ENCODE measurements around the gene TBCK. TPM values are rescaled to one million over a fixed set of nuclear protein-coding genes. Genes with fewer than 3 reads are reported as not detected.

Gene TBCK
- total RNA-seq, 5 donors from 2014 or later (not counting 1 experiment from before 2014, with no cell fraction given) = 43.5 to 49.9 (median 48.1) TPM

DNA sequence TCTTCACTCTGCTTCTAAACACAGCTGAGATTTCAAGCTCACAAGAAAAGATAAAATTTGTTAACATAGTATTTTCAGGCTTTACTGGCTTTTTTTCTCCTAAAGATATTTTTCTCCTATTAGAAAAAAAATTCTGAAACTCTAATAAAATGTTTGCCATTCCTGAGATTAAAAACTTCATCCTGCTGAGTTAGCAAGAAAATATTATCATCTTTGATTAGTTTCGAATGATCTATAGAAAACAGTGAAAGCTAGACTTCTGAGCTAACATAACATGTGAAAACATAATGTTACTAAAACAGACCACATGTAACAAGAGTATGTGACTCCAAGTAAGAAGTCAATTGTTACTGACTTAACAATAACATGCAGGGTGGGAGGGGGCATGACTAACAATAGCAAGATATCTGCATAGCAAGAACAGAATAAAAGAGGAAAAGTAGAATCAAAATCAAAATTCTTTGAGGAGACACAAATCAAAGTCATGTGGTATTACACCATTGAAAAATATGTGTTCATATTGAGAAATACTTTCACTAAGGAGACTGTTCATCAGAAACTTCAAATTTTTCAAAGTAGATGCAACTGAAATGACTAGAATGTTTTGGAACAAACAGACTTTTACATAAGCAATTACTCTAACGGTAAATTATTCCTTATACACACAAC is 14.5 kb downstream of the TBCK start:
- peaks cover 0 to 19% of the 10 kb centered on the region in 2 donors for H3K36me3 ChIP-seq (ENCODE audit: control insufficient read depth in 2 of 2, extremely low read depth in 1 of 2, insufficient read depth in 1 of 2, low read length in 1 of 2)
- H3K27me3 ChIP-seq (replicated peaks in 1 of 2; ENCODE audit: control insufficient read depth in 2 of 2, extremely low read depth in 1 of 2, insufficient read depth in 2 of 2, low read length in 1 of 2) = no peaks in the 10 kb centered on the region
- no peaks in the 10 kb centered on the region for H3K9me3 Mint-ChIP-seq
- ATAC-seq (replicated peaks in 1 of 4) (no peak), DNase-seq (no peak)
- peaks cover 22 to 27% (median 25%) of the 10 kb centered on the region in 3 donors for H3K4me1 Mint-ChIP-seq
- WGBS (ENCODE audit: insufficient coverage) = 100% methylated on average over 1 of the region's 2 CpGs
- H3K36me3 Mint-ChIP-seq = peaks cover 52% of the 10 kb centered on the region
- no peak overlapping the region for H3K4me3 Mint-ChIP-seq
- no peak overlapping the region for H3K4me3 ChIP-seq (ENCODE audit: control insufficient read depth in 1 of 2, extremely low read depth in 1 of 2, low read length in 1 of 2)
- no peaks in the 10 kb centered on the region for H3K4me1 ChIP-seq (ENCODE audit: control insufficient read depth in 1 of 2, extremely low read depth in 1 of 2, insufficient read depth in 2 of 2, low read length in 2 of 2)
- H3K27ac ChIP-seq (ENCODE audit: low read length) = no peak overlapping the region
- H3K27ac Mint-ChIP-seq = no peak overlapping the region
- H3K27me3 Mint-ChIP-seq = no peaks in the 10 kb centered on the region
- POLR2A ChIA-PET = no interaction called here
- CTCF ChIA-PET = no interaction called here
- H3K9me3 ChIP-seq = no peaks in the 10 kb centered on the region

GRCh38 chr4:106299977-106300376 is 16.0 kb downstream of the TBCK start:
- H3K27me3 Mint-ChIP-seq = no peaks in the 10 kb centered on the region
- peaks cover 0 to 25% of the 10 kb centered on the region in 2 donors for H3K36me3 ChIP-seq (ENCODE audit: control insufficient read depth in 2 of 2, extremely low read depth in 1 of 2, insufficient read depth in 1 of 2, low read length in 1 of 2)
- peaks cover 23 to 30% (median 28%) of the 10 kb centered on the region in 3 donors for H3K4me1 Mint-ChIP-seq
- WGBS (ENCODE audit: insufficient coverage) = 71% methylated on average over 1 of the region's 4 CpGs
- H3K9me3 ChIP-seq = no peaks in the 10 kb centered on the region
- H3K9me3 Mint-ChIP-seq = no peaks in the 10 kb centered on the region
- peaks cover 57% of the 10 kb centered on the region for H3K36me3 Mint-ChIP-seq
- H3K27ac ChIP-seq (ENCODE audit: low read length) = no peak overlapping the region
- no peak overlapping the region for H3K27ac Mint-ChIP-seq
- H3K4me3 Mint-ChIP-seq = no peak overlapping the region
- POLR2A ChIA-PET = no interaction called here
- H3K4me3 ChIP-seq (ENCODE audit: control insufficient read depth in 1 of 2, extremely low read depth in 1 of 2, low read length in 1 of 2) = no peak overlapping the region
- CTCF ChIA-PET = no interaction called here
- DNase-seq (no peak), ATAC-seq (replicated peaks in 1 of 4) (no peak)
- no peaks in the 10 kb centered on the region for H3K4me1 ChIP-seq (ENCODE audit: control insufficient read depth in 1 of 2, extremely low read depth in 1 of 2, insufficient read depth in 2 of 2, low read length in 2 of 2)
- no peaks in the 10 kb centered on the region for H3K27me3 ChIP-seq (replicated peaks in 1 of 2; ENCODE audit: control insufficient read depth in 2 of 2, extremely low read depth in 1 of 2, insufficient read depth in 2 of 2, low read length in 1 of 2)

GRCh38 chr4:106297245-106298035 is 18.6 kb downstream of the TBCK start:
- no peak overlapping the region for H3K4me3 Mint-ChIP-seq
- no peak for ATAC-seq (replicated peaks in 1 of 4)
- peaks cover 0 to 40% of the 10 kb centered on the region in 2 donors for H3K36me3 ChIP-seq (ENCODE audit: control insufficient read depth in 2 of 2, extremely low read depth in 1 of 2, insufficient read depth in 1 of 2, low read length in 1 of 2)

DNA sequence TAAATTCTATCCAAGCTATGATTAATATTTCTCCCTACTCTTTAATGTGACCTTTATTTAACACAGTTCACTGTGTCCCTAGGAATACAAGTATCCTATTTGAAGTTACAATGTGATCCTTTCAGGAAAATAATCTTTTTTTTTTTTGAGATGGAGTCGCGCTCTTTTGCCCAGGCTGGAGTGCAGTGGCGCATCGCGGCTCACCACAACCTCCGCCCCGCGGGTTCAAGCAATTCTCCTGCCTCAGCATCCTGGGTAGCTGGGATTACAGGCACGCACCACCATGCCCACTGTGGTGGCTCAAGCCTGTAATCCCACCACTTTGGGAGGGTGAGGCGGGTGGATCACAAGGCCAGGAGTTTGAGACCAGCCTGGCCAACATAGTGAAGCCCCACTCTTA is 21.9 kb downstream of the TBCK start:
- no peaks in the 10 kb centered on the region for H3K27me3 Mint-ChIP-seq
- ATAC-seq (replicated peaks in 1 of 4) (no peak), DNase-seq (no peak)
- WGBS (ENCODE audit: insufficient coverage) = 88% methylated on average over 4 of the region's 10 CpGs
- H3K4me1 Mint-ChIP-seq = peaks cover 5 to 17% (median 11%) of the 10 kb centered on the region in 3 donors
- H3K27ac Mint-ChIP-seq = no peak overlapping the region
- no peak overlapping the region for H3K4me3 Mint-ChIP-seq
- Histone ChIP-seq H3K4me1 (ENCODE audit: control insufficient read depth in 1 of 2, extremely low read depth in 1 of 2, insufficient read depth in 2 of 2, low read length in 2 of 2) (no peaks in the 10 kb centered on the region), H3K4me3 (ENCODE audit: control insufficient read depth in 1 of 2, extremely low read depth in 1 of 2, low read length in 1 of 2) (no peak overlapping the region), H3K9me3 (no peaks in the 10 kb centered on the region), H3K27me3 (replicated peaks in 1 of 2; ENCODE audit: control insufficient read depth in 2 of 2, extremely low read depth in 1 of 2, insufficient read depth in 2 of 2, low read length in 1 of 2) (no peaks in the 10 kb centered on the region), H3K36me3 (ENCODE audit: control insufficient read depth in 2 of 2, extremely low read depth in 1 of 2, insufficient read depth in 1 of 2, low read length in 1 of 2) (peaks cover 0 to 48% of the 10 kb centered on the region in 2 donors), H3K27ac (ENCODE audit: low read length) (no peak overlapping the region)
- ChIA-PET POLR2A (no interaction called here), CTCF (no interaction called here)
- H3K9me3 Mint-ChIP-seq = no peaks in the 10 kb centered on the region
- peaks cover 50% of the 10 kb centered on the region for H3K36me3 Mint-ChIP-seq

More at GRCh38 chr4:106297245-106298035, 18.6 kb downstream of the TBCK start:
- Mint-ChIP-seq H3K9me3 (no peaks in the 10 kb centered on the region), H3K27ac (no peak overlapping the region), H3K36me3 (peaks cover 55% of the 10 kb centered on the region), H3K4me1 (peaks cover 14 to 27% (median 16%) of the 10 kb centered on the region in 3 donors), H3K27me3 (no peaks in the 10 kb centered on the region)
- no peak overlapping the region for H3K4me3 ChIP-seq (ENCODE audit: control insufficient read depth in 1 of 2, extremely low read depth in 1 of 2, low read length in 1 of 2)
- H3K27me3 ChIP-seq (replicated peaks in 1 of 2; ENCODE audit: control insufficient read depth in 2 of 2, extremely low read depth in 1 of 2, insufficient read depth in 2 of 2, low read length in 1 of 2) = no peaks in the 10 kb centered on the region
- POLR2A ChIA-PET = no interaction called here
- H3K9me3 ChIP-seq = no peaks in the 10 kb centered on the region
- no peaks in the 10 kb centered on the region for H3K4me1 ChIP-seq (ENCODE audit: control insufficient read depth in 1 of 2, extremely low read depth in 1 of 2, insufficient read depth in 2 of 2, low read length in 2 of 2)
- DNase-seq = no peak
- H3K27ac ChIP-seq (ENCODE audit: low read length) = no peak overlapping the region
- CTCF ChIA-PET = interaction anchor here in 1 of 2 donors (0.5 to 0.8 kb wide), 2 partner anchors 19 to 1450 kb away, joined by 4 to 5 read pairs; no protein-coding TSS in a partner anchor

- ChIA-PET POLR2A (interaction anchor here in 1 of 2 donors (0.6 kb wide), 1 partner anchor 19 kb away, joined by 3 read pairs; no protein-coding TSS in a partner anchor), CTCF (no interaction called here)
- Mint-ChIP-seq H3K36me3 (peaks cover 48% of the 10 kb centered on the region), H3K27me3 (no peaks in the 10 kb centered on the region), H3K27ac (no peak overlapping the region), H3K9me3 (no peaks in the 10 kb centered on the region), H3K4me1 (peaks cover 0 to 11% (median 6%) of the 10 kb centered on the region in 3 donors), H3K4me3 (no peak overlapping the region)
- no peaks in the 10 kb centered on the region for H3K27me3 ChIP-seq (replicated peaks in 1 of 2; ENCODE audit: control insufficient read depth in 2 of 2, extremely low read depth in 1 of 2, insufficient read depth in 2 of 2, low read length in 1 of 2)
- H3K9me3 ChIP-seq = no peaks in the 10 kb centered on the region
- peaks cover 0 to 46% of the 10 kb centered on the region in 2 donors for H3K36me3 ChIP-seq (ENCODE audit: control insufficient read depth in 2 of 2, extremely low read depth in 1 of 2, insufficient read depth in 1 of 2, low read length in 1 of 2)
- no peaks in the 10 kb centered on the region for H3K4me1 ChIP-seq (ENCODE audit: control insufficient read depth in 1 of 2, extremely low read depth in 1 of 2, insufficient read depth in 2 of 2, low read length in 2 of 2)
- WGBS (ENCODE audit: insufficient coverage) = 100% methylated on average over 4 of the region's 5 CpGs
- DNase-seq = no peak
- no peak for ATAC-seq (replicated peaks in 1 of 4)
- H3K4me3 ChIP-seq (ENCODE audit: control insufficient read depth in 1 of 2, extremely low read depth in 1 of 2, low read length in 1 of 2) = no peak overlapping the region
- no peak overlapping the region for H3K27ac ChIP-seq (ENCODE audit: low read length)
These were observed 24.3 kb downstream of the TBCK start for GRCh38 chr4:106291678-106292077.

GRCh38 chr4:106289737-106290136 is 26.3 kb downstream of the TBCK start:
- POLR2A ChIA-PET = no interaction called here
- ATAC-seq (replicated peaks in 1 of 4) (no peak), DNase-seq (no peak)
- Histone ChIP-seq H3K4me3 (ENCODE audit: control insufficient read depth in 1 of 2, extremely low read depth in 1 of 2, low read length in 1 of 2) (no peak overlapping the region), H3K27me3 (replicated peaks in 1 of 2; ENCODE audit: control insufficient read depth in 2 of 2, extremely low read depth in 1 of 2, insufficient read depth in 2 of 2, low read length in 1 of 2) (no peaks in the 10 kb centered on the region), H3K9me3 (no peaks in the 10 kb centered on the region), H3K27ac (ENCODE audit: low read length) (no peak overlapping the region), H3K36me3 (ENCODE audit: control insufficient read depth in 2 of 2, extremely low read depth in 1 of 2, insufficient read depth in 1 of 2, low read length in 1 of 2) (peaks cover 0 to 37% of the 10 kb centered on the region in 2 donors), H3K4me1 (ENCODE audit: control insufficient read depth in 1 of 2, extremely low read depth in 1 of 2, insufficient read depth in 2 of 2, low read length in 2 of 2) (peaks cover 0 to 12% of the 10 kb centered on the region in 2 experiments)
- Mint-ChIP-seq H3K27ac (no peak overlapping the region), H3K9me3 (no peaks in the 10 kb centered on the region), H3K4me1 (peaks cover 2 to 12% (median 4%) of the 10 kb centered on the region in 3 donors), H3K27me3 (no peaks in the 10 kb centered on the region), H3K36me3 (peaks cover 36% of the 10 kb centered on the region), H3K4me3 (no peak overlapping the region)
- CTCF ChIA-PET = no interaction called here
- WGBS (ENCODE audit: insufficient coverage) = no CpG with 5 or more reads among the region's 2 CpGs
